GM13977 (cell line): ENCODE measurements around the gene CORO2B.

Source experiments
- DNase-seq: peaks from one replicate; pipeline ENCODE4 v3.0.0; 2012; ENCODE audit warnings: low spot score
- CTCF ChIP-seq: IDR thresholded peaks from 2 replicates; pipeline ENCODE4 v1.5.1; 2012; ENCODE audit warnings: mild to moderate bottlenecking, control low read depth; ENCODE audit not compliant: insufficient read depth; ENCODE audit errors: extremely low read depth, missing control alignments
- in situ Hi-C: fragments of 300-500 bp; cut with MboI; formaldehyde crosslinking; loops from one replicate; pipeline ENCODE4 v1.12.0; 2022; ENCODE audit warnings: low sequenced_read_pairs, low pct_unique_long_range_greater_than_20kb, mixed read lengths, inconsistent platforms; ENCODE audit not compliant: unreplicated experiment

Gene CORO2B

DNA sequence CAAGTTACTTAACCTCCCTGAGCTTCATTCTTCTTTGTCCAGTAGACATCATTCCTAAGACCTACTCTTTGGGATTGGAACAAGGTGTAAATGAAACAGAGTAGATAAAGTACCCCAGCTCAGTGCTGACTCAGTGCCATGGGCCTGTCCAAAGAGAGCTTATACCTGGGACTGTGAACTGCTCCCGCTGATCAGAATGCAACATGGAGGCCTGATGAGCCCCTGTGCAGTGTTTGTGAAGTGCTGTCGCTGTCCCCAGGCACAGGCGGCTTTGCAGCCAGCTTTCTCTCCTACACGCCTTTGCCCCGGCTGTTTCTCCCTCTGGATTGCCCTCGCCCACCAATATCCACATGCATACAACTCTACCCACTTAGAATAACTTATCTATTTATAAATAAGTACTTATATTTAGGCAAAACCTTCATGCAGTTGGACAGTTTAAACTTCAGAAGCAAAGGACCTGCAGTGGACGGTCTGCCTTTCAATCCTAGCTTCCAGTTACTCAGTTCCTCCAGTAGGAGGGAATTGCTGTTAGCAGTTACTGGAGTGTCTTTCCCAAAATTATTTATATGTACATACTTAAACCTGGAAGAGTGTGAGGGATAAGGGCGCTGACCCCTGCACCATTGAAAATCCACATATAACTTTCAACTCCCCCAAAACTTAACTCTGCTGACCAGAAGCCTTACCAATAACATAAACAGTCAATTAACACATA, 80.0 kb downstream of the CORO2B start:
- in situ Hi-C loops: loop anchor here (25.0 kb wide), 2 partner anchors 96 to 346 kb away; no protein-coding TSS in a partner anchor
- TF ChIP-seq CTCF: no peak
- DNase-seq: no peak

- in situ Hi-C loops: loop anchor here (25.0 kb wide), 2 partner anchors 101 to 351 kb away; no protein-coding TSS in a partner anchor
- TF ChIP-seq CTCF: no peak
- no peak for DNase-seq
These were observed 84.7 kb downstream of the CORO2B start for GRCh38 chr15:68663526-68663925.

DNA sequence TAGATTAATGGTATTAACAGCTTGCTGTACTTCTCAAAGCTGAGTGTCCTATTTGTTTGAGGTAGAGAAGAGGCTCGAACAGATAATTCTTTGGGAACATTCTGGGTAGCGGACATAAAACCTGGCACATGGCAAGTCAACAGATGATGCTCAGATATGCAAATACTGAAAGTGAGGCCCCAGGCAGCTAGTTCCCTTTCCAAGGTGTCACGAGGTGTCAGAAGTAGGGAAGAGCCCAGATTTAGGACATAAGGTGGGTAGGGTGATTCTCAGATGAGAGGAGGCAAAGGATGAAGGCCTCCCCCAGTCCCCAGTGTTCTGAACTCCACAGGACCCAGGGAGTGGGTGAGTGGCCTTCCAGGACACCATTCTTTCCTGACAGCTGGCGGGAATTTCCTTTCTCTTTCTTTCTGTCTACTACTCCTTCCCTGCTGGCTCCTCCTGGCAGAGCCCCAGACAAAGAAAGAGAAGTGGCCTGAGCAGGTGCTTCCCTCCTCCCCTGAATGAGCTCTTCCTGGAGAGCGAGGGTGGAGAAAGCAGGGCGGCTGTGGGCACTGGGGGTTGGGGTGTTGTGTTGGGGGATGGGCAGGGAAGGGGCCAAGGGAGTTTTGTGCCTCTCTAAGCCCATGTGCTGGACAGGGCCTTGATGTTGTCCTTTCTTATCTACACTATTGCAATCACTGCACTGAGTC, 87.5 kb downstream of the CORO2B start:
- in situ Hi-C loops: loop anchor here (25.0 kb wide), 2 partner anchors 104 to 354 kb away; no protein-coding TSS in a partner anchor
- no peak for DNase-seq
- TF ChIP-seq CTCF: no peak

- DNase-seq: no peak
- in situ Hi-C loops: loop anchor here (25.0 kb wide), 2 partner anchors 105 to 355 kb away; no protein-coding TSS in a partner anchor
- no peak for TF ChIP-seq CTCF
These were observed 88.1 kb downstream of the CORO2B start for GRCh38 chr15:68666812-68667450.

DNA sequence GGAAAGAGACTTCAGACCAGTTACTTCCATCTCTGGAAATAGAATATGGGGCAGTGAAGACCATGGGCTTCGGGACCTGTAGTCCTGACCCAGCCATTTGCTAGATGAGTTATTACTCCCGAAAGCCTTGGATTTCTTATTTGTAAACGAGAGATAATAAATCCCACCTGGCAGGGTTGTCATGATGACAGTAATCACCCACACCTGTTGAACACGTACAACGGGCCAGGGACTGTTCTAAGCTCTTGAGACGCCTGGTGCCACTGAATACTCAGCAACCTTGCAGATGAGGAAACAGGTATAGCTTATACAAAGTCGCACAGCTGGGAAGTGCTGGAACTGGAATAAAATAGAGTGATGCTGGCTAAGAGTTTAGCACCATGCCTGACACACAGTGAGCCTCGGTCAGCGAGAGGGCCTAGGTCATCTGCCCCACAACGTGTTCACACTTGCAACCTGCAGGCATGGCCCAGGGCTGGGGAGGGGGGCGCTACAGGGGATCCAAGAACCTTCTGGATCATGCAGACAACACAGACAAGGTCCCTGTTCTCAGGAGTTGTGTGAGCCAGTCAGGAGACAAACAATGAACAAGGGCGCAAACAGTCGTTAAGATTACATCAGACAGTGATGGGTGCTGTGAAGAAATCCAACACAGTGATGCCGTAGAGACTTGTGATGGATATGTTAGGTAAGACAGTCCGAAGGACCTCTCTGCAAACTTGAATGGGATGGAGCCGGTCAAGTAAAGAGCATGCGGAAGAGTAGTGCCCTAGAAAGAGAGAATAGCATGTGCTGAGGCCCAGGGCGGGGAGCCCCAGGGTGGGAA, 89.2 kb downstream of the CORO2B start:
- no peak for DNase-seq
- in situ Hi-C loops: loop anchor here (25.0 kb wide), 2 partner anchors 106 to 356 kb away; no protein-coding TSS in a partner anchor
- no peak for TF ChIP-seq CTCF
